Stromal cell of bone marrow (primary cell): ENCODE measurements around the gene AHCYL2.

ENCODE experiments used
- DNase-seq: peaks from one replicate; pipeline ENCODE4 v3.0.0-alpha.2; 2012; ENCODE audit warnings: low read depth

The AHCYL2 gene

DNA sequence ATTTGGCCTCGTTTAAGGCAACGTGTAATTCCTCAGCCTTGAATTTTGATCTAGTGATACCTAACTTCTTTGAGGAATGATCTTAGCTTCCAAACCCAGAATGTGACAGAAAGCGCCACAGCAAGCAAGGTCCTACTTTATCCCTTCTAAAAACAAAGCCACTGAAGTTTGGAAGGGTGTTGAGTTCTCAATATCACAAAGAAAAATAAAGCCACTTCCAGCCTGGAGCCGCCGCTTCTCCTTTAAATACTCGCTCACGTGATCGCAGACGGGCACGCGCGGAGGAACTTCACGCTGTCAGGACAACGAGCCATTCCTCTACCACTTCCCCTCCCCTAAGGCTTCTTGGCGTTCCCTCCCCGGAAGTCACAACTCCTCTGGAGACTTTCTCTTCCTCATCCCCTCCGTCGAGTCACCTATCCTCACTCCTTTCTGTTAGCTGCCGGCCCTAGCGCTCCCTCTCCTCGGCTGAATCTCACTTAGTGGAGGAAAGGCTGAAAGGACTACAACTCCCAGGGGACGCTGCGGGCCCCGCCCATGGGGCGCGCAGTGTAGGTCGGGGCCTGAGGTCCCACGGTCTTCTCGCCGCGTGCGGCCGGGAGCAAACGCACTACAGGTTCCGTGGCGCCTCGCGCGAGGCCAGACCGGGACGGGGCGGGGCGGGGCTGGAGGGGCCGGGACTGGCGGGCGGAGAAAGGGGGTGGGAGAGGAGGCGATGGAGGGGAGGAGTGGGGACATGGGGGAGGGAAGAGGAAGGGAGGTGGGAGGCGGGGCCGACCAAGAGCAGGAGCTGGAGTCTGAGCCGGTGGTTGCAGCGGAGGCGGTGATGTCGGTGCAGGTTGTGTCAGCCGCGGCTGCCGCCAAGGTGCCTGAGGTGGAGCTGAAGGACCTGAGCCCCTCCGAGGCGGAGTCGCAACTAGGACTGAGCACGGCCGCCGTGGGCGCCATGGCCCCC lies at the start of gene AHCYL2:
Gene AHCYL2 (plus strand): TSS at position 780 of the 955 bp plus-strand sequence.
- peak; percentile 96 for DNase-seq

DNA sequence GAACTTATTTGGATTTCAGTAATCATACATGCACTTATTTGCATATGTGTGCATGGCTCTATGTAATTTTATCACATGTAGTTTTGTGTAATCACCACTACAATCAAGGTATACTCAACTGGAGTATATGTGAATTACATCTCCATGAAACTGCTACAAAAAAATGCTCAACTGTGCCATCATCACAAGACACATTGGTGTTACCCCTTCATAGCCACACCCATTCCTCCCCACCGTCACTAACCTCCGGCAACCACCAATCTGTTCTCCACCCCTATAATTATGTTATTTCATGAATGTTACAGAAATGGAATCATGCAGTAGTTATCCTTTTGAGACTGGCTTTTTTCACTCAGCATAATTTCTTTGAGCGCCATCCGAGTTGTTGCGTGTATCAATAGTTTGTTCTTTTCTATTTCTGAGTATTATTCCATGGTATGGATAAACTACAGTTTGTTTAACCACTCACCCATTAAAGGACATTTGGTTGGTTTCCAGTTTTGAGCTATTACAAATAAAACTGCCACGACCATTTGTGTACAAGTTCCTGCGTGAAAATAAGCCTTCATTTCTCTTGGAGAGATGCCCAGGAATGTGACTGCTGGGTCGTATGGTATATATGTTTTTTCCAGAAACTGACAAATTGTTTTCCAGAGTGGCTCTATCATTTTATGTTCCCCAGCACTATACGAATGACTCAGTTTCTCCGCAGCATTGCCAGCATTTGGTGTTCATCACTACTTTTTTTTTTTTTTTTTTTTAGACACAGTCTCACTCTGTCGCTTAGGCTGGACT lies 47.7 kb upstream of the AHCYL2 start:
- no peak for DNase-seq

GRCh38 chr7:129184981-129185670 lies 39.7 kb upstream of the AHCYL2 start:
- no peak for DNase-seq

- DNase-seq: no peak
Measured at GRCh38 chr7:129186749-129187260, 38.0 kb upstream of the AHCYL2 start.

GRCh38 chr7:129187681-129188371 lies 37.0 kb upstream of the AHCYL2 start:
- DNase-seq: no peak

DNA sequence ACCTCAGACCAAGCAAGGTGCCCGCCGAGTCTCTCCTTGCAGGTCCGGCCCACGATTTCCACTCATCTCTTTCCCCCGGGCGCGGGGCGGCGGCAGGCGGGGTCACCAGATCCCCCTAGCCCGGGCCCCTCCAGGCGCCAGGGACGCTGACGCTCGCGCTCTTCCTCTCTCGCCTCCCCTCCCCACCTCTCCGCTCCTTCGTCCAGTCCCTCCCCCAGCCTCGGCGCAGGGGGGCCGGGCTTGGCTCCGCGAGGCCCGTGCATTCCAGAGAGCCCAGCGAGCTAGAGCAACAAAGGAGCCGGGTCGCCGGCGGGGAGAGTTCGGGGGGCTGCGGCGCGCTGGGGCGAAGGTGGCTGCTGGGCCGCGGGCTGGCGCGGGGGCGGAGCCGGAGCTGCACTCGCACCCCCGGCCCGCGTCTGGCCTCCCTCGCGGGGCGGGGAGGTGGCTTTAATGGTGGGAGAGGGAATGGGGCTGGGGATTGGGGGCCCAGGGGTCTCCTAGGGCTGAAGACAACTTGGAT lies 36.4 kb upstream of the AHCYL2 start, which contains the start of gene SMO:
Gene SMO (plus strand): TSS at position 262 of the 520 bp plus-strand sequence. CDS start 519 bp downstream, outside the sequence.
- DNase-seq: no peak

DNA sequence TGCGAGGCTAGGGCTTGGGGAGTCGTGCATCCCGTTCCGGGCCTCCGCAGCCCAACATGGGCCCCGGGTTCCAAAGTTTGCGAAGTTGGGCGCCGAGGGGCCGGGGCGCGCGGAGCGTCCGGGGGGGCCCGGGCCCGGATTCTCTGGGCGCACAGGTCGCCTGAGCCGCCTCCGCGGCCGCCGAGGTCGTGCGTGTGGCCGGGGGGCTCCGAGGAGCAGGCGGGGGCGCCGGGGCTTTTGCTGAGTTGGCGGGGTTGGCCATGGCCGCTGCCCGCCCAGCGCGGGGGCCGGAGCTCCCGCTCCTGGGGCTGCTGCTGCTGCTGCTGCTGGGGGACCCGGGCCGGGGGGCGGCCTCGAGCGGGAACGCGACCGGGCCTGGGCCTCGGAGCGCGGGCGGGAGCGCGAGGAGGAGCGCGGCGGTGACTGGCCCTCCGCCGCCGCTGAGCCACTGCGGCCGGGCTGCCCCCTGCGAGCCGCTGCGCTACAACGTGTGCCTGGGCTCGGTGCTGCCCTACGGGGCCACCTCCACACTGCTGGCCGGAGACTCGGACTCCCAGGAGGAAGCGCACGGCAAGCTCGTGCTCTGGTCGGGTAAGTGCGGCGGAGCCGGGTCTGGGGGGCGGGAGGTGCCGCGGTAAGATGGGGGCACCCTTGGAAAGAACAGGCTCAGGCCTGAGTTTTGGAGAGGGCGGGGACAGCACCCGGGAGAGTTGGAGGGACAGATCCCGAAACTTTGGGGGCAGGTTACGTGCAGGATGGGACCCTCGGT lies 35.8 kb upstream of the AHCYL2 start:
- no peak for DNase-seq

- no peak for DNase-seq
Measured at GRCh38 chr7:129189661-129190310, 35.0 kb upstream of the AHCYL2 start.

DNA sequence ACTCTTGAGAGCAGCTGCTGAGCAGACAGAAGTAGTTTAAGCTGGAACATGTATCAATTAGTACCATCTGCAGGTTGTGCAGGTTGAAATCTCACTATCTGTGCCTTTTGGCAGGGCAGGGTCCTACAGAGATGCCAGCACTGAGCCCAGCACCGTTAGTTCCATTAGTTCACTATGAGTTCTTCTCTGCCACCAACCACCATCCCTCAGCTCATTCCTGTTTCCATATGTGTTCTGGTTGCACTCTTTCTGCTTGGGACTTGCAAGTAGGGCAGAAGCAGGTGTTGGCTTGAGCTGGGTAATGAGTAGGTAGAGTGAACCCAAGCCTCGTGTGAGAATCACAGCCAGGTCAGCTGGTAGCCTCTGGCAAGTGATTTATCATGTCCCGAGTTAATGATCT lies 33.6 kb upstream of the AHCYL2 start:
- no peak for DNase-seq

DNA sequence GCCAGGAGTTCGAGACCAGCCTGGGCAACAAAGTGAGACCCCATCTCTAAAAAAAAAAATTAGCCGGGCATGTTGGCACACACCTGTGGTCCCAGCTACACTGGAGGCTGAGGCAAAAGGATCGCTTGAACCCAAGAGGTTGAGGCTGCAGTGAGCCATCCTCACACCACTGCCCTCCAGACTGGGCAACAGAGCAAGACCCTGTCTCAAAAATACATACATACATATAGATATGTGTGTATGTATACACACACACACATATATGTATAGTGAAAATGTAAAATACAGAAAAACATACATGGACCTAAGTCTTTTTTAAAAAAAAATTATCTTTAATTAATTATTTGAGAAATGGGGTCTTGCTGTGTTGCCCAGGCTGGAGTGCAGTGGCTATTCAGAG lies 30.9 kb upstream of the AHCYL2 start:
- no peak for DNase-seq

- no peak for DNase-seq
Measured at GRCh38 chr7:129197771-129198170, 27.1 kb upstream of the AHCYL2 start.

GRCh38 chr7:129199406-129199805 lies 25.4 kb upstream of the AHCYL2 start:
- DNase-seq: no peak

GRCh38 chr7:129202058-129202777 lies 22.6 kb upstream of the AHCYL2 start:
- no peak for DNase-seq

- no peak for DNase-seq
Measured at GRCh38 chr7:129203050-129203741, 21.6 kb upstream of the AHCYL2 start.

GRCh38 chr7:129205126-129205818 lies 19.6 kb upstream of the AHCYL2 start:
- no peak for DNase-seq

DNA sequence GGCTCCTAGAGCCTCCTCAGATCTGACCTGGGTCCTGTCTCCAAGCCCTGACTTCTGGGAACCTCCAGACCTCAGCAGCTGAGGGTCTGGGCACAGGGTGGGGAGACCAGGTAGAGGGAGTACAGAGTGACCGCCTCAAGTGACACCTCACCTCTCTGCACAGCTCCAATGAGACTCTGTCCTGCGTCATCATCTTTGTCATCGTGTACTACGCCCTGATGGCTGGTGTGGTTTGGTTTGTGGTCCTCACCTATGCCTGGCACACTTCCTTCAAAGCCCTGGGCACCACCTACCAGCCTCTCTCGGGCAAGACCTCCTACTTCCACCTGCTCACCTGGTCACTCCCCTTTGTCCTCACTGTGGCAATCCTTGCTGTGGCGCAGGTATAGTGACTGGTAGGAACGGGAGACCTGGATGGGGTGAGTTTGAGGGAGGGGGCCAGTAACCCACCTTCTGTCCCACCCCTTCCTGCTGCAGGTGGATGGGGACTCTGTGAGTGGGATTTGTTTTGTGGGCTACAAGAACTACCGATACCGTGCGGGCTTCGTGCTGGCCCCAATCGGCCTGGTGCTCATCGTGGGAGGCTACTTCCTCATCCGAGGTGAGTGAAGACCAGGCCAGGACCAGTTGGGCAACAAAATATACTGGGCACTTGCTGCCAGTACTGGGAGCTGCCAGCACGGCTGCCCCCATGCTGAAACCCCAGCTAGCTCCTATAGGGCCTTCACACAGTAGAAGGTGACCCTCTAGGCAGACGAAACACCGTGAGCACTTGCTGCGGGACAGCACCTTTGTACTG lies 18.6 kb upstream of the AHCYL2 start:
- no peak for DNase-seq

GRCh38 chr7:129208667-129209066 lies 16.2 kb upstream of the AHCYL2 start:
- no peak for DNase-seq
